ENCODE data around the gene ZCCHC10.
"Not testable (repeated sequence)": the region's sequence is repeated elsewhere in the genome, so short reads cannot be mapped to it uniquely, and the experiment has no call there.

Gene ZCCHC10

GRCh38 chr5:133029416-133029815 lies 3.1 kb upstream of the ZCCHC10 start:
- TF ChIP-seq ZFX (IDR thresholded peaks at IDR 0.05; ENCODE audit: borderline replicate concordance) (no peak), CTCF (IDR thresholded peaks at IDR 0.05) (no peak)
- no peak overlapping the region for H3K27ac ChIP-seq

- no peak for TF ChIP-seq CTCF (IDR thresholded peaks at IDR 0.05)
- no peak for TF ChIP-seq ZFX (IDR thresholded peaks at IDR 0.05; ENCODE audit: borderline replicate concordance)
- peak overlapping the region; percentile 84 for H3K27ac ChIP-seq
Measured at GRCh38 chr5:133026664-133027153, 360 bp upstream of the ZCCHC10 start.

- H3K27ac ChIP-seq: not testable (repeated sequence)
Measured at GRCh38 chr5:133019471-133019870, 6.9 kb downstream of the ZCCHC10 start.

GRCh38 chr5:133017964-133018363 lies 8.4 kb downstream of the ZCCHC10 start:
- TF ChIP-seq ZFX (IDR thresholded peaks at IDR 0.05; ENCODE audit: borderline replicate concordance): no peak
- TF ChIP-seq CTCF (IDR thresholded peaks at IDR 0.05): no peak
- H3K27ac ChIP-seq: no peak overlapping the region

GRCh38 chr5:133015466-133015865 lies 10.9 kb downstream of the ZCCHC10 start:
- H3K27ac ChIP-seq: no peak overlapping the region
- TF ChIP-seq ZFX (IDR thresholded peaks at IDR 0.05; ENCODE audit: borderline replicate concordance): no peak
- TF ChIP-seq CTCF (IDR thresholded peaks at IDR 0.05): no peak

- H3K27ac ChIP-seq: not testable (repeated sequence)
Measured at GRCh38 chr5:133008455-133008854, 17.9 kb downstream of the ZCCHC10 start.

GRCh38 chr5:133006653-133007052 lies 19.7 kb downstream of the ZCCHC10 start:
- TF ChIP-seq ZFX (IDR thresholded peaks at IDR 0.05; ENCODE audit: borderline replicate concordance): no peak
- TF ChIP-seq CTCF (IDR thresholded peaks at IDR 0.05): no peak
- no peak overlapping the region for H3K27ac ChIP-seq

- no peak overlapping the region for H3K27ac ChIP-seq
- TF ChIP-seq ZFX (IDR thresholded peaks at IDR 0.05; ENCODE audit: borderline replicate concordance) (no peak), CTCF (IDR thresholded peaks at IDR 0.05) (no peak)
Measured at GRCh38 chr5:132999246-132999645, 27.1 kb downstream of the ZCCHC10 start.
